ENCODE data around the gene GPR84.

DNA sequence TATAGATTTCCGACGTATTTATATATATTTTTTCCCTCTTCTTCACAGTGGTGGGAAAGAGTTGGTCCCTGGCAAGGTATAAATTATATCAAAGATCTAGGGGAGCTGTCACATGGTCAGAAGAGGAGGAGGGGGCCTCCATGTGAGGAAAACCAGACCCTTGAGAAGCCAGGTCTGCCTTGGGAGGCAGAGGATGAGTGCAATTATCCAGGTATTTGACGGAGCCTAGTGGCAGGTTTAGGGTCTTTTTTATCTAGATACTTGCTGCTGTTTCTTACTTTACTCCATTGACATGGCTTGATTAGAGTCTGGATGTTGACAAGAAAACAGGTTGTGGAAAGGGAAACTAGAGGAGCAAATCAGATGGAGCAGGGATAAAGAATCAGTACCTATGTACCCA, 33.8 kb downstream of the GPR84 start:
- TF ChIP-seq EZH2 (IDR thresholded peaks at IDR 0.05; ENCODE audit: borderline replicate concordance, low read depth, low read length, severe bottlenecking) (no peak), POLR2A (IDR thresholded peaks at IDR 0.05; ENCODE audit: low read depth, low read length) (no peak), POLR2AphosphoS5 (IDR thresholded peaks at IDR 0.05; ENCODE audit: insufficient read depth, low read depth, low read length) (no peak), FOS (IDR thresholded peaks at IDR 0.05; ENCODE audit: borderline replicate concordance, insufficient read depth, low read length) (no peak), GATA2 (IDR thresholded peaks at IDR 0.05; ENCODE audit: insufficient read depth, insufficient read length, low read depth, low read length) (no peak), JUN (IDR thresholded peaks at IDR 0.05; ENCODE audit: borderline replicate concordance, insufficient read depth, insufficient read length, low read depth) (no peak)
- TF ChIP-seq, protein P1, sequence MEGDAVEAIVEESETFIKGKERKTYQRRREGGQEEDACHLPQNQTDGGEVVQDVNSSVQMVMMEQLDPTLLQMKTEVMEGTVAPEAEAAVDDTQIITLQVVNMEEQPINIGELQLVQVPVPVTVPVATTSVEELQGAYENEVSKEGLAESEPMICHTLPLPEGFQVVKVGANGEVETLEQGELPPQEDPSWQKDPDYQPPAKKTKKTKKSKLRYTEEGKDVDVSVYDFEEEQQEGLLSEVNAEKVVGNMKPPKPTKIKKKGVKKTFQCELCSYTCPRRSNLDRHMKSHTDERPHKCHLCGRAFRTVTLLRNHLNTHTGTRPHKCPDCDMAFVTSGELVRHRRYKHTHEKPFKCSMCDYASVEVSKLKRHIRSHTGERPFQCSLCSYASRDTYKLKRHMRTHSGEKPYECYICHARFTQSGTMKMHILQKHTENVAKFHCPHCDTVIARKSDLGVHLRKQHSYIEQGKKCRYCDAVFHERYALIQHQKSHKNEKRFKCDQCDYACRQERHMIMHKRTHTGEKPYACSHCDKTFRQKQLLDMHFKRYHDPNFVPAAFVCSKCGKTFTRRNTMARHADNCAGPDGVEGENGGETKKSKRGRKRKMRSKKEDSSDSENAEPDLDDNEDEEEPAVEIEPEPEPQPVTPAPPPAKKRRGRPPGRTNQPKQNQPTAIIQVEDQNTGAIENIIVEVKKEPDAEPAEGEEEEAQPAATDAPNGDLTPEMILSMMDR (IDR thresholded peaks at IDR 0.05; ENCODE audit: extremely low read depth in 1 of 2, insufficient read depth in 1 of 2, low read depth in 1 of 2, low read length in 2 of 2): no peak
- TF ChIP-seq, protein P2, sequence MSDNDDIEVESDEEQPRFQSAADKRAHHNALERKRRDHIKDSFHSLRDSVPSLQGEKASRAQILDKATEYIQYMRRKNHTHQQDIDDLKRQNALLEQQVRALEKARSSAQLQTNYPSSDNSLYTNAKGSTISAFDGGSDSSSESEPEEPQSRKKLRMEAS (IDR thresholded peaks at IDR 0.05; ENCODE audit: insufficient read depth, insufficient read length): no peak

Data from endothelial cell of umbilical vein (primary cell).